Esophagus muscularis mucosa (tissue), 4 donors: ENCODE results near the gene RACGAP1. TPM values are rescaled to one million over a fixed set of nuclear protein-coding genes. Genes with fewer than 3 reads are reported as not detected.

ENCODE experiments used
- DNase-seq: peaks from one replicate; pipeline ENCODE4 v3.0.0-alpha.2; 2017; ENCODE audit errors: extremely low spot score
- H3K27ac ChIP-seq, 4 donors: fragments of 200-600 bp; sonication (generic); replicated peaks in 1 of 4; 1 replicate in 3 of 4; 2 replicates in 1 of 4; pipeline ENCODE4 v1.5.1; 2016 to 2019; ENCODE audit warnings: mild to moderate bottlenecking in 1 of 4
- H3K27me3 ChIP-seq, 4 donors: fragments of 200-600 bp; sonication (generic); one replicate each; pipeline versions ENCODE4 v1.5.1 to v1.6.0; 2016 to 2019
- H3K36me3 ChIP-seq, 4 donors: fragments of 200-600 bp; sonication (generic); one replicate each; pipeline ENCODE4 v1.5.1; 2016 to 2019
- H3K4me1 ChIP-seq, 4 donors: fragments of 200-600 bp; sonication (generic); one replicate each; pipeline ENCODE4 v1.5.1; 2016 to 2019
- H3K4me3 ChIP-seq, 4 donors: fragments of 200-600 bp; sonication (generic); 1 replicate in 2 of 4; 2 replicates in 2 of 4; pipeline ENCODE4 v1.5.1; 2016 to 2019; ENCODE audit warnings: mild to moderate bottlenecking in 4 of 4, moderate library complexity in 1 of 4
- H3K9me3 ChIP-seq, 4 donors: fragments of 200-600 bp; sonication (generic); 1 replicate in 3 of 4; 2 replicates in 1 of 4; pipeline ENCODE4 v1.5.1; 2016 to 2019
- CTCF ChIP-seq, 3 experiments: fragments of 200-600 bp in 2 of 3; fragments of 450-650 bp in 1 of 3; sonication (generic) in 2 of 3; IDR thresholded peaks; one replicate each; pipeline ENCODE4 v1.5.1; 2017 to 2019; ENCODE audit warnings: antibody characterized with exemption in 3 of 3, mild to moderate bottlenecking in 2 of 3, moderate library complexity in 1 of 3
- EP300 ChIP-seq: sonication (generic); formaldehyde crosslinking; IDR thresholded peaks from one replicate; pipeline ENCODE4 v1.6.1; 2017; ENCODE audit warnings: antibody characterized with exemption
- POLR2A ChIP-seq: fragments of 450-650 bp; IDR thresholded peaks from one replicate; pipeline ENCODE4 v1.6.1; 2017; ENCODE audit warnings: antibody characterized with exemption, moderate library complexity, mild to moderate bottlenecking, low read depth
- POLR2AphosphoS5 ChIP-seq, 2 donors: sonication (generic); formaldehyde crosslinking; IDR thresholded peaks; one replicate each; pipeline ENCODE4 v1.6.1; 2017; ENCODE audit warnings: antibody characterized with exemption in 2 of 2
- WGBS: methylation state at CpG from one replicate; pipeline ENCODE4 v1.1.5; 2018; 5-methylcytosine and 5-hydroxymethylcytosine counted together
- intact Hi-C: fragments of 100-400 bp; cut with DNase I; formaldehyde crosslinking; loops from one replicate; pipeline ENCODE4 v1.15.1; 2023
- total RNA-seq, 4 donors: library from RNA; depleted of rRNA; stranded (reverse); fragments of >200 nt; gene quantifications; one replicate each; pipeline versions ENCODE4 v1.1.0 to v1.2.1, GENCODE V29; 2016

RACGAP1 gene
- total RNA-seq, 4 donors from 2014 or later = 10.5 to 13.3 (median 11.4) TPM

GRCh38 chr12:49957570-49957967, 67.7 kb downstream of the RACGAP1 start:
- no peak for TF ChIP-seq POLR2A
- TF ChIP-seq CTCF (IDR thresholded peaks at IDR 0.05) = no peak
- TF ChIP-seq POLR2AphosphoS5 (IDR thresholded peaks at IDR 0.05) = no peak
- no peak for TF ChIP-seq EP300
- Histone ChIP-seq H3K9me3 (no peaks in the 10 kb centered on the region), H3K27me3 (peaks cover 0 to 97% (median 42%) of the 10 kb centered on the region in 4 donors), H3K27ac (no peak overlapping the region), H3K4me1 (peaks cover 0 to 28% (median 12%) of the 10 kb centered on the region in 4 donors), H3K4me3 (no peak overlapping the region), H3K36me3 (no peaks in the 10 kb centered on the region)
- no peak for DNase-seq
- intact Hi-C loops = no loop called here

GRCh38 chr12:49956663-49957569, 68.4 kb downstream of the RACGAP1 start:
- H3K27me3 ChIP-seq = peaks cover 0 to 94% (median 42%) of the 10 kb centered on the region in 4 donors
- TF ChIP-seq CTCF (IDR thresholded peaks at IDR 0.05) (no peak), POLR2A (no peak), EP300 (no peak), POLR2AphosphoS5 (IDR thresholded peaks at IDR 0.05) (no peak)
- 91% methylated on average over 6 of the region's 6 CpGs for WGBS
- no peaks in the 10 kb centered on the region for H3K36me3 ChIP-seq
- no peak overlapping the region for H3K27ac ChIP-seq
- no peaks in the 10 kb centered on the region for H3K9me3 ChIP-seq
- DNase-seq = no peak
- no peak overlapping the region for H3K4me3 ChIP-seq
- peaks cover 0 to 23% (median 11%) of the 10 kb centered on the region in 4 donors for H3K4me1 ChIP-seq
- intact Hi-C loops = no loop called here

GRCh38 chr12:49955899-49956662, 69.2 kb downstream of the RACGAP1 start:
- TF ChIP-seq POLR2AphosphoS5 (IDR thresholded peaks at IDR 0.05) (no peak), EP300 (no peak), CTCF (IDR thresholded peaks at IDR 0.05) (no peak), POLR2A (no peak)
- intact Hi-C loops = no loop called here
- WGBS = 75% methylated on average over 12 of the region's 13 CpGs
- Histone ChIP-seq H3K9me3 (no peaks in the 10 kb centered on the region), H3K4me3 (no peak overlapping the region), H3K4me1 (peaks cover 0 to 14% (median 6%) of the 10 kb centered on the region in 4 donors), H3K27ac (no peak overlapping the region), H3K27me3 (peaks cover 0 to 94% (median 38%) of the 10 kb centered on the region in 4 donors), H3K36me3 (no peaks in the 10 kb centered on the region)
- no peak for DNase-seq

- DNase-seq = no peak
- Histone ChIP-seq H3K4me3 (no peak overlapping the region), H3K4me1 (peaks cover 0 to 10% (median 2%) of the 10 kb centered on the region in 4 donors), H3K9me3 (no peaks in the 10 kb centered on the region), H3K27me3 (peaks cover 0 to 94% (median 29%) of the 10 kb centered on the region in 4 donors), H3K27ac (no peak overlapping the region), H3K36me3 (no peaks in the 10 kb centered on the region)
- no peak for TF ChIP-seq POLR2AphosphoS5 (IDR thresholded peaks at IDR 0.05)
- WGBS = 49% methylated on average over 7 of the region's 53 CpGs
- intact Hi-C loops = no loop called here
Measured at GRCh38 chr12:49954863-49955830, 70.1 kb downstream of the RACGAP1 start.
